ENCODE results near the gene RBX1.
"Not testable (repeated sequence)": the region's sequence is repeated elsewhere in the genome, so short reads cannot be mapped to it uniquely, and the experiment has no call there.

The RBX1 gene

GRCh38 chr22:40973144-40973543 lies 22.0 kb downstream of the RBX1 start:
- FAIRE-seq = no peak

GRCh38 chr22:40975366-40975765 lies 24.2 kb downstream of the RBX1 start:
- no peak for FAIRE-seq

GRCh38 chr22:40976866-40977700 lies 25.9 kb downstream of the RBX1 start:
- no peak for FAIRE-seq

- FAIRE-seq = no peak
These were observed 28.0 kb downstream of the RBX1 start for GRCh38 chr22:40979198-40979597.

GRCh38 chr22:40979871-40980270 lies 28.7 kb downstream of the RBX1 start:
- FAIRE-seq = no peak

- FAIRE-seq = no peak
These were observed 31.6 kb downstream of the RBX1 start for GRCh38 chr22:40982482-40983385.

GRCh38 chr22:40991298-40991697 lies 40.1 kb downstream of the RBX1 start:
- FAIRE-seq = no peak

GRCh38 chr22:40995821-40996220 lies 44.6 kb downstream of the RBX1 start:
- no peak for FAIRE-seq

- FAIRE-seq = no peak
These were observed 46.3 kb downstream of the RBX1 start for GRCh38 chr22:40997520-40997919.

GRCh38 chr22:41000040-41000565 lies 48.9 kb downstream of the RBX1 start:
- FAIRE-seq = no peak

GRCh38 chr22:41000941-41001721 lies 50.0 kb downstream of the RBX1 start:
- FAIRE-seq = no peak

- no peak for FAIRE-seq
These were observed 50.5 kb downstream of the RBX1 start for GRCh38 chr22:41001722-41002122.

- not testable (repeated sequence) for FAIRE-seq
These were observed 51.2 kb downstream of the RBX1 start for GRCh38 chr22:41002386-41002785.

- FAIRE-seq = no peak
These were observed 51.9 kb downstream of the RBX1 start for GRCh38 chr22:41003066-41003465.

- no peak for FAIRE-seq
These were observed 52.8 kb downstream of the RBX1 start for GRCh38 chr22:41003976-41004375.

GRCh38 chr22:41009222-41009948 lies 58.2 kb downstream of the RBX1 start:
- FAIRE-seq = no peak

GRCh38 chr22:41015003-41015402 lies 63.8 kb downstream of the RBX1 start:
- FAIRE-seq = no peak

GRCh38 chr22:41021061-41021612 lies 70.0 kb downstream of the RBX1 start:
- FAIRE-seq = no peak

- FAIRE-seq = no peak
These were observed 70.7 kb downstream of the RBX1 start for GRCh38 chr22:41021613-41022454.

- FAIRE-seq = no peak
These were observed 71.5 kb downstream of the RBX1 start for GRCh38 chr22:41022470-41023298.

Measured in TTC549 (cell line).